ELF-1 (cell line): ENCODE measurements around the gene PGAP1.
A peak's percentile ranks its signal among the peaks of the same experiment; 100 is the strongest.

Experiments
- DNase-seq: peaks from one replicate; pipeline ENCODE4 v3.0.0-alpha.2; 2016; ENCODE audit warnings: low read depth, low spot score

PGAP1 gene

DNA sequence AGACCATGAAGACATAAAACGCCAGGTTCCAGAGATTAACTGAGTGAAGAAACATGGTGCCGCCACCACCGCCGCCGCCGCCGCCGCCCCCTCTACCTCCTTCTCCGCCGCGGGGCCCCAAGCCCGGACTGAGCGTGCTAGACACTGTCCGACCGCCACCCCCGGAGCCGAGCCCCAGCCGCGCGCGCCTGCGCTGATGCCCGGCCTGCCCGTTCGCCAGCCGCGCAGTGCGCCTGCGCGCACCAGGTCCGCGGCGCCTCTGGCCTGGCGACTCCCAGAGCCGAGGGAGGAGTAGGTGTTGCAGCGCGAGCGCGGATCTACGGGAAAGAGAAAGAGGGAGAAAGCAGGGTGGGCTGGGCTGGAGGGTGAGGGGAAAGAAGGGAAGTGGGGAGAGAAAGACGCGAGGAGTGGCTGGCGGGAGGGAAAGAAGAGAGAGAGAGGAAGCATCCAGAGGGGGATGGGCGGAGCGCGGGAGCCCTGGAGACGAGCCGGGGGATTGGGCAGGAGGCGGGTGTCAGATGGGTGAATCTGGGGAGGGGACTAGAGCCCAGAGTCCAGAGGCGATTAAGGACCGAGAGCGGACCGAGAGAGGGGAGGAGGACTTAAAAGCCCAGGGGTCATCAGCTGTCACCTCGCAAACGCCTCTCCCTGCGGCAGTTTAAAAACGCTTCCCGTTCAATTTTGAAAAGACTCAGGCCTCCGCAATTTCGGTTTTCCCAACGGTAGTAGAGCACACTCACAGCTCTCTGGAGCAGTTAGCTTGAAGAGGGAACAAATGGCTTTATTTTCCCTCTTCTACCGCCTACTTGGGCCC, at the start of gene PGAP1:
Gene PGAP1 (minus strand): TSS at position 146 of the 814 bp plus-strand sequence. CDS start 91 bp downstream, at position 55.
- DNase-seq = peak; percentile 97

- no peak for DNase-seq
Observed at GRCh38 chr2:196974970-196975369, 48.5 kb upstream of the PGAP1 start.

GRCh38 chr2:196971574-196972279, 45.2 kb upstream of the PGAP1 start:
- DNase-seq = no peak

DNA sequence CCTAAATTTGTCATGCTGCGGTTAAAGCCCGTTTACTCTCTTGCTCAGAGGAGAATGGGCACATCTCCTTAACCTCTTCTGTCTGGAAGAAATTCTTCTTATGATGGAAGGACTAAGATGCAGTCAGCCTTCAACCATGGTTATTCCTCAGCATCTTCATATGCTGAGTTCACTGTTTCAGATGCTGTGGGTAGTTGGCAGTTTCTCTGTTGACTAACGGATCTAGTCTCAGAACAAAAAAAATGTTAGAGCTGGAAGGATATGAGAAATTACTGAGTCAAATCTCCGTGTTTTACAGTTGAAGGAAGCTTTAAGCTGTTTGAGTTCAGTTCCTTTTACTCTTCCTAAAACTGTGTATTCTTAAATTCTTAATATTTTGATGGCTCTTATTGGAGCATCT, 43.6 kb upstream of the PGAP1 start:
- DNase-seq = no peak

GRCh38 chr2:196968516-196968915, 42.0 kb upstream of the PGAP1 start:
- no peak for DNase-seq

DNA sequence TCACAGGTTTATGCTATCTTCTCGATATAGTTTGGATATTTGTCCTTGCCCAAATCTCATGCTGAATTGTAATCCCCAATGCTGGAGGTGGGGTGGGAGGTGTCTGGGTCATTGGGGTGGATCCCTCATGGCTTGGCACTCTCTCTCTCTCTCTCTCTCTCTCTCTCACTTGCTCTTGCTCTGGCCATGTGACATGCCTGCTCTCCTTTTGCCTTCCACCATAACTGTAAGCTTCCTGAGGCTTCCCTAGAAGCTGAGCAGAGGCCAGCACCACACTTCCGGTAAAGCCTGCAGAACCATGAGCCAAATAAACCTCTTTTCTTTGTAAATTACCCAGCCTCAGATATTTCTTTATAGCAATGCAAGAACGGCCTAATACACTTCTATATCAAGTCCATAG, 41.3 kb upstream of the PGAP1 start:
- DNase-seq = no peak

- DNase-seq = no peak
Observed at GRCh38 chr2:196967116-196967515, 40.6 kb upstream of the PGAP1 start.

DNA sequence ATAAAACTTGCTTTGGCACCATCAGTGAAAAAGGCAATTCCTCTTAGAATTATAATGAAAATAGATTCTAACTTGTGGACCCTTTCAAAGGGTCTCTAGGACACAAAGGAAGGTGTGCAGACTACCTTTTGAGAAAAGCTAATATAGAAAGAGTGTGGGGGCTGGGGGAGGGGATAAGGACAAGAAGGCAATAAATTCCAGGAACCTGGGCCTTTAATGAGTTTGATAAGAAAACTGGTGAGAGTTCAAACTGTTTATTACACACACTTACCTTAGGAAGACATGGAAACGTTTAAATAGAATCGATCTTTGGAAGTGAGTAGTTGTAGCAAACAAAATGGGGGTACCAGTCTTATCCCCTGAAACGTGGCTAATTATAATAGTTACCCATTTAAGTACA, 39.6 kb upstream of the PGAP1 start:
- no peak for DNase-seq

DNA sequence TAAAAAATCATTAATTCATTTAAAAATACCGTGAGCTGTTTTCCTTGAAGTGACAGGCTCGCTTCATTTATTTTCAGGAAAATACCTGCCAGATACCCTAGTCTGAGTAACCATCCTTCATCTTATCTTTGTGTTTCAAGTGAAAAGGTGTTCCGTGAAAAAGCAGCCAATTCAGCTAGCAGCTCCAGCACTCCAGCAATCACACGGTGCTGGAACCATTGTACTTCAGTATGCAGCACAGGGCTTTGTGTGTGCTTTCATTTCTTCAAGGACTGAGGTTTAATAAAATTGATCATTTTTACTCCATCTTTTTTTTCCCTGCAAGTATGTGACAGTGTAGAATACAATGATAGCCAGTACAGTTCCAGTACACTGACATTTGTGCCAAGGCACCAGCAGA, 39.1 kb upstream of the PGAP1 start:
- no peak for DNase-seq

- no peak for DNase-seq
Observed at GRCh38 chr2:196963961-196964360, 37.5 kb upstream of the PGAP1 start.

DNA sequence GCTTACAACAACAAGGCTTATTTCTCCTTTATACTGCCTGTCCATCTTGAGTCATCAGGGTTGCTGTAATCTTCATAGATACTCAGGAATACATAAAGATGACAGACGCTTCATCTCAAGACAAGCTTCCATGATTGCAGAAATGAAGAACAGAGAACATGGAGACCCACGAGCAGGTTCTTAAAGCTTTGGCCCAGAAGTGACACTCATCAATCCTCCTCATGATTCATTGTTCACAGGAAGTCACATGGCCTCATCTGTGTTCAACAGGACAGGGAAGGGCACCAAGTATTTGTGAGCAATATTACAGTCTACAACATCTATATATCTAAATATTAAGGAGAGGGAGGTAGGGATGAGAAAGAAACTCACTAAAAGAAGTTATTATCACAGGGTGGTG, 36.5 kb upstream of the PGAP1 start:
- DNase-seq = no peak

- DNase-seq = no peak
Observed at GRCh38 chr2:196962325-196962724, 35.8 kb upstream of the PGAP1 start.

- no peak for DNase-seq
Observed at GRCh38 chr2:196961889-196962288, 35.4 kb upstream of the PGAP1 start.

- DNase-seq = no peak
Observed at GRCh38 chr2:196959734-196960338, 33.3 kb upstream of the PGAP1 start.

GRCh38 chr2:196959281-196959680, 32.8 kb upstream of the PGAP1 start:
- no peak for DNase-seq

GRCh38 chr2:196957881-196958525, 31.5 kb upstream of the PGAP1 start:
- no peak for DNase-seq

DNA sequence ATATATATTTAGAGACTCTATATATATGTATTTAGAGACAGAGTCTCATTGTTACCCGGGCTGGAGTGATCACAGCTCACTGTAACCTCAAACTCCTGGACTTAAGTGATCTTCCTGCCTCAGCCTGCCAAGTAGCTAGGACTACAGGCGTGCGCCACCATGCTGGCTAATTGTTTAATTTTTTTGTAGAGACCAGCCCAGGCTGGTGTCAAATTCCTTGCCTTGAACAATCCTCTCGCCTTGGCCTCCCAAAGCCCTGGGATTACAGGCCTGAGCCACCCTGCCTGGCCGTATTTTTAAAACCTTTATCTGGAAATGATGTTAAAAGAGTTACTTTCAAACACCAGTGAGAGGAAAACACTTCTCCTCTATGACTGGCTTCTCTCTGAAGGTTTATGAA, 30.9 kb upstream of the PGAP1 start:
- DNase-seq = no peak

GRCh38 chr2:196956069-196956468, 29.6 kb upstream of the PGAP1 start:
- no peak for DNase-seq

DNA sequence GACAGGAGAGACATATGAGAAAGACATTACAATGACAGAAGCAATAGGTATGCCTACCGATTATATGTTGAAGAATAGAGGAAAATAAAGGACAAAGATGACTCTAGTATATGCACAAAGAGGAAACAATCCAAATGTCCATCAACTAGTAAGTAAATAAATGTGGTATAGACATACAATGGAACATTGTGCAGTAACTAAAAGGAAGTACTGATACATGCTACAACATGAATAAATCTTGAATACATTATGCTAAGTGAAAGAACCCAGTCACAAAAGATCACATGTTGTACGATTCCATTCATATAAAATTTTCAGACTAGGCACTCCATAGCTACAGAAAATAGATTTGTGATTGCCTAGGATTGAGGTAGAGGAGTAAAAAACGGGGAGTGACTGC, 28.5 kb upstream of the PGAP1 start:
- no peak for DNase-seq

- peak; percentile 63 for DNase-seq
Observed at GRCh38 chr2:196954001-196954400, 27.5 kb upstream of the PGAP1 start.

DNA sequence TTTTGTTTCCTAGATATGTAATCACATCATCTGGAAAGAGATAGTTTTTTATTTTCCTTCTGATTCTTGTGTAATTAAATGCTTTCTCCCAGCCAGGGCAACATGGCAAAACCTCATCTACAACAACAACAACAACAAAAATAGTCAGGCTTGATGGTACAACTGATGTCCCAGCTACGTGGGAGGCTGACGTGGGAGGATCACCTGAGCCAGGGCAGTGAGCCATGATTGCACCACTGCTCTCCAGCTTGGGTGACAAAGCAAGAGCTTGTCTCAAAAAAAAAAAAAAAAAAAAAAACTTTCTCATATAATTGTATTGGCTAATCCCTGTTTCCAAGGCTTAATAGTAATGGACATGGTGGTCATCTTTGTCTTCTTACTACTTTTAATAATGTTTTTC, 26.4 kb upstream of the PGAP1 start:
- no peak for DNase-seq

GRCh38 chr2:196951973-196952372, 25.5 kb upstream of the PGAP1 start:
- DNase-seq = no peak
